ENCODE results near the gene EPHA2.
"Not testable (repeated sequence)": the region's sequence is repeated elsewhere in the genome, so short reads cannot be mapped to it uniquely, and the experiment has no call there.

The EPHA2 gene

DNA sequence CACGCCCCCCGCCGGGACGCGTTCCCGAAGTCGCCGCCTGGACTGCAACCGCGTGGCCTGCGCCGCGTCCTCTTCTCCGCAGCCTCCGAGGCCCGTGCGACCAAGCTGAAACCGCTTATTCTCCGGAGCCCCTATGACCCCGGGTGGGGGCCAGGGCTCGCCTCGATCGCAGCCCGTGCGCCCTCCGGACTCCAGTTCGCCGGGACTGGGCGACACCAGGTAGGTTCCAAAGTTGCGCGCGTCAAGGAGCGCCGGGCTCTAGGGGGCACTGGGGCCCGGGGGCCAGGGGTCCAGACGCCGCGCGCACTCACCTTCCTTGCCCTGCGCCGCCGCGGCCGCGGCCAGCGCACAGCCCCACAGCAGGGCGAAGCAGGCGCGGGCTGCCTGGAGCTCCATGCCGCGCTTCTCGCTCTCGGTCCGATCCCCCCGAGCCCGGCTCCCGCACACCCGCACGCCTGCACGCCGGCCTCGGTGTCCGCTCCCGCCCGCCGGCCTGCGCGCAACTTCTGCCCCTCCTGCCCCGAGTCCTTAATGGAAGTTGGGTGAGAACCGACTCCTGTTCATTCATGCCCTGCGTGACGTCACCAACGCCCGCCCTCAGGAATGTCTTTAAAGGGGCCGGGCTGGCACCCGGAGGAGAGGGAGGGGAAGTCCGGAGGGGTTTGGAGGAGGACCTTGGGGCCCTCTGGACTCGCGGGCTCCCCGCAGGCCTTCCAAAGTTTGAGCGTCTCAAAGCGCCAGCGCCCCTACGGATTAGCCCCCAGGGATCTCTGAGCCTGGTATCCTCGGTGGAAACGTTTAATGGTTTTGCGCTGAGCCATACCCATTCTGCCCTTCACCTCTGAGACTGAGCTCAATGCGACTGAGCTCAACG is at the start of gene EPHA2:
EPHA2 (minus strand) TSS at position 533 of the 874 bp plus-strand sequence; CDS start at position 396, 137 bp downstream.
- DNase-seq (ENCODE audit: low spot score): peak; percentile 91

DNA sequence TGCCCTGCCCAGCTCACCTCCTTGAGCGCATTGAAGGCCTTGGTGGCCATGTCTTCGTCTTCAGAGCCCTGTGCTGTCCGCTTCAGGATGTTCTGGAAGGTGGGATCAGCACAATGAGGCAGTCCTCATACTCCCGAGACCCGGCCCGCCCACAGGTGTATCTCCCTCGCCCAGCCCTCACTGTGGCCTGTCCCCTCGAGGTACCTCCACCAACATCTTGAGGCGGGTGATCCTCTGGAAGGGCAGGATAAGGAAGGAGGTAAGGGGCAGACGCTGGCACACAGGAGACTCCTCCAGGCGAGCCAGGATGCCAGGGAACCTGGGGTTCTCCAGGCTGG is 49.4 kb upstream of the EPHA2 start:
- DNase-seq (ENCODE audit: low spot score): no peak

DNA sequence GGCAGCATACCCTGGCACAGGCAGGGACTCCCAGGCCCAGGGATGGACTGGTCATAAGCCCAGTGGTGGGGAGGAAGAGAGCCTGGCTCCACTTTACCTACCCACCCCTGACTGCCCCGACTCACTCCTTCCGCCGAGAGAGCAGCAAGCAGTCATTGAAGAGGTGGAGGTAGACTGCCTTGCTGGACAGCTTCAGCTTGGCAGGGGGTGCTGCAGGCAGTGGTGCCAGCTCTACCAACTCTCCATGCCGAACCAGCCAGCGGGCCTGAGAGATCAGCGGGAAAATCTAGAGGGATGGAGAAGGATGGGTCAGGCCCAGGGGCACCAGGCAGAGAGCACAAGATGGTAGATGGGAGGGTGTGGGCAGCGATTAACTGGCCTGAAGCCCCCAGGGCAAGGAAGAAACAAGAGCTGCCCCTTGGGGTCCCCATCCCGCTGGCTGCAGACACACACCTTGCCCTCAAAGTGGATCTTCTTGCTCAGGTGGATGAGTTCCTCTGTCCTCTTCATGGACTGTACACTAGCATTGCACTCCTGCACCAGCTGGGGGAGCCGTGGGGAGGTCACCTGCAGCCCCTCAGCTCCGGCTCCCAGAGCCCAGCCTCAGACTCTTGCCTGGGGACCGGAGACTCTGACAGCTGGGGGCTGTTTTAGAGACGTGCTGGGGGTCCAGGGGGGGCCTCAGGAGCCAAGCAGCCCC is 48.9 kb upstream of the EPHA2 start:
- no peak for DNase-seq (ENCODE audit: low spot score)

DNA sequence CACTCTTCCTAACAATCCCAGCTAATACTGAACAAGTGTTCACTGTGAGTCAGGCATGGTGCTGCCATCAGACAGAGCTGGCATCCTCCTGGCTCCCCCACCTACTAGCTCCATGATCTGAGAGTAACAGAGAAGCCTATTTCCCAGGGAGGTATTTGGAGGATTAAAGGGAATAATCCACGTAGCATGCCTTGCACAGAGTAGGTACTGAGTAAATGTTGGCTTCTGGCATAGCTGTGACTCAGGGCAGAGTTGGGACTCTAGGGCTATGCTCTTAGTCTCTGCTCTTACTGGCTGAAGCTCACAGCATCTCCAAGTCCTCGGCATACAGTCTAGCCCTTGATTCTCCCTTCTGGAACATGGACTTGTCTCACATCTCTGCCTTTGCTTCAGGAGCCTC is 48.3 kb upstream of the EPHA2 start:
- no peak for DNase-seq (ENCODE audit: low spot score)

DNA sequence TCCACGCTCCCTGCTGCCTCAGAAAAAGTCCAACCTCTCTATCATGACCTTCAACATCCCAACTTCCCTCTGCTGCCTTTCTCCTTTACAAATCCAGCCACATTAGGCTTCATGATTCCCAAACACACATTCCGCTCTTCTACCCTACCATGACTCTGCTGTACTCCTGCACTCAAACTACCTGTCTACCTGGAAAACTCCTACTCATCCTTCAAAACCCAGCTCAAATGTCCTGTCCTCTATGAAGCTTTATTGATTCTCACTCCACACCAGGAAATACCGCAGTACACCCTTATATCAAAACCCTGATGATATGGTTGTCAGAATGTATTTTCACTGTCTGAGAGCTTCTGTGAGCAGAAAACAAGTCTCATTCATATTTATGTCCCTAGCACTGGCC is 47.7 kb upstream of the EPHA2 start:
- no peak for DNase-seq (ENCODE audit: low spot score)

DNA sequence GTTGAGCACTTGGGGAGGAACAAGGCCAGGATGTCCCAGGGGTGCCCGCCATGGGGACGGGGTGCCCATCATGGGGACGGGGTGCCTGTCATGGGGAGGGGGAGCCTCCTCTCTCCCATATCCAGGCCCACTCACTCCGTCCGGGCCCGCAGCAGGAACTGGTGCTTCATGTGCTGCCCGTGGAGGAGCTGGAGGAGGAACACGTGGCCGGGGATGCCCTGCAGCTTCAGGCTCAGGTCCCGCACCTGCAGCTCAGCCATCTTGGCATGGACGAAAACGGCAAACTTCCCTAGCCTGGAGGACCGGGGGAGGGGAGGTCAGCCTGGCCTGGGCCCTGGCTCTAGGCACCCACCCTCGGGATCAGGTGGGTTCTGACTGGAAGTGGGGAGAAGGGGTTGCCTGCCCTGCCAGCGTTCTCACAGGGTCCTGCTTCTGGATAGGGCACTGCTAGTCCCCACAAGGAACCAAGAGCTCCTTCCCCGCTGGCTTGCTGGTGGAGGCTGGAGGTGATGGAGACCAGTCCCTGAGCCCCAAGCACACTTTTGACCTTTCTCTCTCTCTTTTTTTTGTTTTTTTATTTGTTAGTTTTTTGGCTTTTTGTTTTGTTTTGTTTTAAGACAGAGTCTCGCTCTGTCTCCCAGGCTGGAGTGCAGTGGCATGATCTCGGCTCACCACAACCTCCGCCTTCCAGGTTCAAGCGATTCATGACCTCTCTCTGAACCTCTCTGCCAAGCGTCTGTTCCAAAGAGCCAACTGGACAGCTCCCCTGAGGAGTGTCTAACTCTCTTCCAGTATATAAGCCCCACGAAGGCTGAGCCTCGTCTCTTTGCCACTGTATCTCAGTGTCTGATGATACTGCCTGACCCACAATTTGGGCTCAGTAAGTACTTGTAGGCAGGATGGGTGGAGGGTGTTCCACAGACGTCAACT is 46.7 kb upstream of the EPHA2 start:
- DNase-seq (ENCODE audit: low spot score): no peak

DNA sequence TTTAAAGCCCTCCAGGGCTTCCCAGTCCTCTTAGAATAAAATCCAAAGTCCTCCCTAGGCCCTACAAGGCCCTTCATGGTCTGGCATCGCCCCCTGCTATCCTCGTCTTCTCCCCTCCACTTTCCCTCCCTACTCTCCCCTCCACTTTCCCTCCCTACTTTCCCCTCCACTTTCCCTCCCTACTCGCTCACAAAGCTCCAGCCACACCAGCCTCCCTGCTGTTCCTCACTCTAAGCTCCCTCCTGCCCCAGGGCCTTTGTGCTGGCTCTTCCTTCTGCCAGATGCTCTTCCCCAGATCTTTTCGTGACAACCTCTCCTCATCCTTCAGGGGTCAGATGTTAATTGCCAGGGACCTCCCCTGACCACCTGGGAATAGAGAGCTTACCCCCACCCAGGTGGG is 43.8 kb upstream of the EPHA2 start:
- no peak for DNase-seq (ENCODE audit: low spot score)

DNA sequence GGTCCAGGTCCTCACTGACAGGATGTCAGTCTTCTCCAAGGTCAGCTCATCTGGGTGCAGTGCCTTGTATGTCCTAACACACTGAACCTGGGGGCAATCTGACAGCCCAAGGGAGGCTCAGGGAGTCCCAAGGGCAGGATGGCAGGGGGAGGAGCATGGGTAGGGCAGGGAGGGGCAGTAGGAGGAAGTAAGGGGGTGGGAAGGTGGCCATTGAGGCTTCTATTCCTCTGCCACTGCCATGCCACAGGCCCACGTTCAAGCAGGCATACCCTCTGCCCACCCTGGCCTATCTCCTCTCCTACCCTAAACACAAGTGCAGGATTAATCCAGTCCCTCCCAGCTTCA is 43.3 kb upstream of the EPHA2 start:
- DNase-seq (ENCODE audit: low spot score): no peak

DNA sequence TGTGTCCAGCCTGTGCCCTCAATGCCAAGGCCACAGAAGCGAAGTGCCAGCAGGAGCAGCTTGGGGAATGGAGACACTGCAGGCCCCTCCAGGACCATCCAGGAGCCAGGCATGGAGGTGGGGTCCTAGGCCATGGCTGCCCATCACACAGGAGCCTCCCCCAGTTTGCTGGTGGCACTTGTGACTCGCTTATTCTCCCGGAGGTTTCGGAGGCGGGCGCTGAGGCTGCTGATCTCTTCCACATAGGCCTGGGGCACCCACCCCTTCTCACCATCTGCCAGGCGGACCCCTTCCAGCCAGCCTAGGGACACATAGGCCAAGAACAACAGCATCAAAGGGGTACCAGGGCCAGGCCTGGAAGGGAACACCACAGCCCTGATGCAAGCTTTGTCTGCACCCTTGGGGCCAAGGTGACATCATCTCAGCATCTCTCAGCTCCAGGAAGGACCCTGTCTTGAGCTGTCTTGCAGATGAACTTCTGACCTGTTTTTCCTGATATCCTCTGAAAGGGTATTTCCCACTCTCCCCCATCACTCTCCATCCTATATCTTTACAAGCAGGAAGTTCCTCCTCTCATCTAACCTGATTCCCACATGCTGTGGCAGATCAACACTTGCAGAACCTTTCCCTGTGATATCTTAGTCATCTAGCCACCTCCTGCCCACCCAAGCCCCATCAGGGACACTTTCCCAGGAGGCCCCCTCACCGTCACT is 42.7 kb upstream of the EPHA2 start:
- DNase-seq (ENCODE audit: low spot score): no peak

DNA sequence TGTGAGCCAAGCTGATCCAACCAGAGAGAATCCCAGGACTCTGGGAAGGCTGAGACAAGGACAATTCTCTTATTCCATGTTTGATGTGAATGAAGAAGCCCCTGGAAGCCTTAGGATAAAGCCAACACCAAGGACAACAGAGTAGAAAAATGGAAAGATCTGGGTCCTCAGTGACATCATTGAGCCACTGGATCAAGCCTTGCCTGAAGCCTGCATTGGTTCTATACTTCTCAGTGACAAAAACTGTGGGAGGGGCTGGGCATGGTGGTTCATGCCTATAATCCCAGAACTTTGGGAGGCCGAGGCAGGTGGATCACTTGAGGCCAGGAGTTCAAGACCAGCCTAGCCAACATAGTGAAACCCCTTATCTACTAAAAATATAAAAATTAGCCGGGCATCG is 41.0 kb upstream of the EPHA2 start:
- DNase-seq (ENCODE audit: low spot score): no peak

DNA sequence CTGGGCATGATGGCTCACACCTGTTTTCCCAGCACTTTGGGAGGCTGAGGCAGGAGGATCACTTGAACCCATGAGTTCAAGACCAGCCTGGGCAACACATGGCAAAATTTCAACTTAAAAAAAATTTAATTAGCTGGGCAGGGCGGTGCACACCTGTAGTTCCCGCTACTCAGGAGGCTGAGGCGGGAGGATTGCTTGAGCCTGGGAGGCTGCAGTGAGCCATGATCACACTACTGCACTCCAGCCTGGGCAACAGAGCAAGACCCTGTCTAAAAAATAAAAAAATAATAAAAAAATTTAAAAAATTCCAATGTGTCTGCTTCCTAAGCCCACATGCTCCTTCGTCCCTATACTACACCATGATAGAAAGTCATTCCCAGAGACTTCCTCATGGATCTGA is 40.3 kb upstream of the EPHA2 start:
- DNase-seq (ENCODE audit: low spot score): not testable (repeated sequence)

DNA sequence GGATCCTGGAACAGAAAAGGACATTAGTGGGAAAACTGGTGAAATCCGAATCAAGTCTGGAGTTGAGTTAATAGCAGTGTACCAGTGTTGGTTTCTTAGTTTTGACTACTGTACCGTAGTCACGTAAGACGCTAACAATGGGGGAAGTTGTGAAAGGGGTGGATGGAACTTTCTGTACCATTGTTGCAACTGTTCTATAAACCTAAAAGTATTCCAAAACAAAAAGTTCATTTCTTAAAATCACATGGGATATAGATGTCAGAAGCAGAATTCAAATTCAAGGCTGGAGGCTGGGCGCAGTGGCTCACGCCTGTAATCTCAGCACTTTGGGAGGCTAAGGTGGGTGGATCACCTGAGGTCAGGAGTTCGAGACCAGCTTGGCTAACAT is 39.6 kb upstream of the EPHA2 start:
- DNase-seq (ENCODE audit: low spot score): no peak

DNA sequence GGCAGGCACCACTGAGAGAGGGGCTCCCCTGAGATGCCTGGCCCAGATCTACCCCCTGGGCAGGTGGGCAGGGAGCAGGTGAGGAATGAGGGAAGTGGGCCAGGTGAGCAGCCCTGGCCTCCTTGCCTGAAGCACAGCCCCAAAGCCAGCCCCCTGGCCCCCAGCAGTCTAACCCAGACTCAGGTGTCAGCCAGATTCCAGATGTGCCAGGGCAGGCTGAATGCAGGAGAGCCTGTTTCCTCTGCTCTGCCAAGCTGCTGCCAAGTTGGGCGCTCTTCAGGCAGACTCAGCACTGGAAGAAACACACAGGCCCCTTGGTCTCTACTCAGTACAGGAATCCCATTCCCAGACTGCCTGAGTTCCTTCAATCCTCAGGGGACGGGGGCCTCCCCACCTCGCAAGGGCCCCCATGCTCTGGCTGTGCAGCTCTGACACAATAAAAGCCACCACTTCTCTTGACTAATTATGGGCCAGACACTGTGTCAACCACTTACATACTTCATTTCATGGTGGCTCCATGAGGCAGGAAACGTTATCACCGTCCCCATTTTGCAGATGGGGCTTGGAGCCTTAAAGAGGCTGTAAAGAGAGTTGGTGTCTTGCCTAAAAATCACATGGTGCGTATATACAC is 36.2 kb upstream of the EPHA2 start:
- DNase-seq (ENCODE audit: low spot score): no peak

DNA sequence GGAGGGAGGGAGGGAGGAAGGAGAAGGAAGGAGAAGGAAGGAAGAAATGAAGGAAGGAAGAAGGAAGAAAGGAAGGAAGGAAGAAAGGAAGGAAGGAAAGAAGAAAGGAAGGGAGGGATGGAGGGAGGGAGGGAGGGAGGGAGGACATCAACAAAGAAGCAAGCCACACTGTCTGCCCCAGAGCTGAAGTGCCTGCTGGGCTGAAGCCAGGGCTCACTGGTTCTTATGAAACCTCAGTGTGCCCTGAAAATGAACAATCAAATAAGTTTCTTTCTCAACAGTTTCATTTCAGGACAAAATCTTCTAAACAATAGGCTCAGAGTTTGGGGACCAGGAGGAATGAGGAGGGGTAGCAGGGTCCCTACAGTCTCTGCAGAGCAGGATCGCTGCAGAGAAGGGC is 35.4 kb upstream of the EPHA2 start:
- no peak for DNase-seq (ENCODE audit: low spot score)

DNA sequence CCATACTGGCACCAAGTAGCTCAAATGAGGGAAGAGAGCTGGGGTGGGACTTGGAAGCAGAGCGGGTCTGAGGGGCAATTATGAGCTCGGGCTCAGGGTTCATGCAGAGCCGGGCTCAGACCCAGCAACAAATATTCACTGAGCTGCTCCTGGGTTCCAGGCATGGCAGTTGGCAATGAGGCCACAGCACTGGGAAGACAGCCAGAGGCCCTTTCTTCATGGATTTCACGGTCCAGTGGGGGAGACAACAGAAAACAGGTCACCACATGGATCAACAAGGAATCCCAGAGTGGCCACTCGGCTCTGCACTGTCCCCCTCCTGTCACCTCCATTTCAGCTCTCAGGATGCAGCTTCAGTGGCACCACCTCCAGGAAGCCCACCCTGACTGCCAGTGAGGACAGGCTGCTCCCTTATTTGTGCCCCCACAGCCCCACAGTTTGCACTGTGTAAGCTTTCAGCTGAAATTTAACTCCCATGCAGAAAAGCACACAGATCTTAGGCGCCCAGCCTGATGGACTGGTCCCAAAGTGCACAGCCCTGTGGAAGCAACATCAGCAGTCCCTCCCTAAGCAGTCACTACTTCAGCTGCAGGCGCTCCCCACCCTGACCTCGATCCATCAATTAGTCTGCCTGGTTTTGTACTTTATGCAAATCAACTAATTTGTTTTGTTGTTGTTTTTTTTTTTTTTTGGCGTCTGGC is 34.2 kb upstream of the EPHA2 start:
- no peak for DNase-seq (ENCODE audit: low spot score)

DNA sequence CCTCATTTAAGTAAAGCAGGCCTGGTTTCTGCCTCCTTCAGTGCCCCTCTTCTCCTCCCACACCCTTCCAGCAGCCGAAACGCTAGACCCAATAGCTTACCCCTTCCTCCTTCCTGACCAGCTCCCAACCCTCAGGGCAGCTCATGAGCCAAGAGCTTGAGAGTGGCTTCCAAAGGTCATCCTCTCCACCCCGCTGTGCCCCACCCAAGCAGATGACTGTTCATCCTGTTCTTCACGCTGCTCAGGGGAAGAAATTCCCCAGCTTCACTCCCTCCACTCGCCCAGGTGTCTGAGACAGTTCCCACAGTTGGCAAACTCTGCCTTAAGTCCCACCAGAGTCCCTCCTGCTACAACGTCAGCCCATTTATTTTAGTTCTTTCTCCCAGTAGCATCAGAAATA is 33.1 kb upstream of the EPHA2 start:
- DNase-seq (ENCODE audit: low spot score): no peak

DNA sequence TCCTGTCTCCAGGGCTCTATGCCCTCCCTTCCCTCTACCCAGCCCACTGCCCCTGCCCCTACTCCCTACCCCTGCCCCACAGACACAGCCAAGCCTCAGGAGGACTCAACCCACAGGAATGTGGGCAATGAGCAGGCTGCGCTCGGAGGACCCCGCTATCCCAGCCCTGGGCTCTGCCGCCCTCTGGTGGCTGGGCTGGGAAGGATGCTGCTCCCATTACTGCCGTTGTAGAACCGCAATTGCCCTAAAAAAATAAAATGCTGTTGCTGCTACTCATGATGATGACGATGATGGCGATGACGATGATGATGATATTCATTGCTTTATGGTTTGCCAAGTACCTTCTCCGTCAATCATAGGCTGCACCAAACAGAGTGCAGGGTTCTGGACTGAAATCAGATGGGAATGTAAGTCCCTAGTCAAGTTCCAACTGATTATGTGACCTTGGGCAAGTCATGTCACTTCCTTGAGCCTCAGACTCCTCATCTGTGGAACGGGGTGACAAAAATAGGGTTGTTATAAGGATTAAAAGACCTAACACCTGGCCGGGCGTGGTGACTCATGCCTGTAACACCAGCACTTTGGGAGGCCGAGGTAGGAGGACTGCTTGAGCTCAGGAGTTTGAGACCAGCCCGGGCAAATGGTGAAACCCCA is 32.0 kb upstream of the EPHA2 start:
- DNase-seq (ENCODE audit: low spot score): peak; percentile 84

DNA sequence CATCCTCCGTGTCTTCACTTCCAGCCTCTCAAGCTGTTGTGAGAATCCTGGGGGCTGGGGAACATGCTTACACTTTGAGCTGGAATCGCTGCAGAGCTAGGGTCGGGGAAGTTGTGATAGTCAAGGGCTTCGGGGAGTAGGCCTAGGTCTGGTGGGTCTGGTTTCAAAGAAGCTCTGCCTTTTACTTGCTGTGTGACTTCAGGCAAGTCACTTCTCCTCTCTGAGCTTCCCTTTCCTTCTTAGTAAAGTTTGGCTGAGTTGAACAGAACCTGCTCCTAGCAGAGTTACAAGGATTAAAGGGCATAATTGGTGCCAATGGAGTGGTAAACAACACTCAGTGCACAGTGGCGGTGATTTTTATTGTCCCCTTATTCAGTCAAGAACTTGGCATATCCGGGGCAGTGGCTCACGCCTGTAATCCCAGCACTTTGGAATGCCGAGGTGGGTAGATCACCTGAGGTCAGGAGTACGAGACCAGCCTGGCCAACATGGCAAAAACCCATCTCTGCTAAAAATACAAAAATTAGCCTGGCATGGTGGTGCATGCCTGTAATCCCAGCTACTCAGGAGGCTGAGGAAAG is 30.9 kb upstream of the EPHA2 start:
- DNase-seq (ENCODE audit: low spot score): no peak

DNA sequence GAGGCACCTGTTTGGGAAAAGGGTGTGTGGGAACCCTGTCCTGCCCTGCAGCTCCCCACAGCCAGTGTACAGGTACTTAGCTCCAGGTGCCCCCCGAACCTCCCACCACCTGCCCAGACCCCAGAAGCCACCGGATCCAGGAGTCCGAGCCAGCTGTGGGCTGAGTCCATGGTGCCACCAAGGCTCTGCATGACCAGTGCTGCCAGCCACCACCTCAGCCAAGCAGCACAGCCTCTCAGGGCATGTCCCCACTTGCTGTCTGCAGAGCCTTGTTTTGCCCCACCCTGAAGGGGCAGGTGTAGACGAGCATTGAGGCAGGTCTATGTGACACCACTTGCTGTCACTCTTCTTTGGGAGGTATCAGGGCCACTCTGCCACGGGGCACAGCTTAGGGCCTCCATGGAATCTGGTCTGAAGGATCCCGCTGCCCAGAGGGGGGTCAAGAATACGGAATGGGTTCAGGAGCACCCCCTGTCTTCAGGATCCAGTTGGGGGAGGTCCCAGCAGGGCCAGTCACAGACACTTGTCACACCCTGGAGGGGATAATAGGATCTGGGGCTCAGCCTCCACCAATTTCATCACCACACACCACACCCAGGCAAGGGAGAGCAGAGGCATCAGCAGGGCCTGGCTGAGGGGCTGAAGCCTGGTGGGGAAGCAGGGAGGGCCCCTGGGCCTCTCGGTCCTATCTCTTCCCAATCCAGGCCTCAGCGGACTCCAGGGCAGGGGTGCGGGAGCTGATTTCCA is 28.9 kb upstream of the EPHA2 start:
- DNase-seq (ENCODE audit: low spot score): no peak

Data from AG08396 (cell line).